GM21529 (cell line): ENCODE results near the gene GPR18.
A peak's percentile ranks its signal among the peaks of the same experiment; 100 is the strongest.
"Not testable (repeated sequence)": the region's sequence is repeated elsewhere in the genome, so short reads cannot be mapped to it uniquely, and the experiment has no call there.

ENCODE experiments used
- ATAC-seq: cut with Tn5 transposase; IDR thresholded peaks from one replicate; pipeline ENCODE4 v1.9.1; 2021; ENCODE audit not compliant: unreplicated experiment

GPR18 gene

GRCh38 chr13:99268822-99269221 lies 10.6 kb upstream of the GPR18 start:
- no peak for ATAC-seq

GRCh38 chr13:99267927-99268326 lies 9.7 kb upstream of the GPR18 start:
- no peak for ATAC-seq

GRCh38 chr13:99266827-99267226 lies 8.6 kb upstream of the GPR18 start:
- ATAC-seq = no peak

DNA sequence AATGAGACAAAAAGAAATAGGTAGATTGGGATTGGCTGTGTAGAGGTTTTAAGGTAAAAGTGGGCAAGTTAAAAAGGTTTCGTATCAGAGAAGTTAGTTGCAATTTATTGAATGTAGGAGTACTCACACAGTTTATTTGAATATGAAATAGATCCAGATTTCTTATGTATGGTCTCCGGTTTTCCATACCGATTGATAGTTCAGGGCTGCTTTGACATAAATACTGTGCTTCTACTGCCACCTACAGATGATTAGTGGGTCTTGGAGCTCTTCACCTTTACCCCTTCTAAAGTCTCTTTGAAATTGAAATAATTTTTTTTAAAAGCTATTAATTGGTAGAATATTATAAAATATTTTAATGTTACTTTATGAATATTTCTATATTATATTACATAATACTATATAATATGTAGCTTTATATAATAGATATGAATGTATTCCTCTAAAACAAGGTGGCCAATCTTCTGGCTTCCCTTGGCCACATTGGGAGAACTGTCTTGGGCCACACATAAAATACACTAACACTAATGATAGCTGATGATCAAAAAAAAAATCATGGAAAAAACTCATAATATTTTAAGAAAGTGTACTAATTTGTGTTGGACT lies 7.7 kb upstream of the GPR18 start:
- no peak for ATAC-seq

DNA sequence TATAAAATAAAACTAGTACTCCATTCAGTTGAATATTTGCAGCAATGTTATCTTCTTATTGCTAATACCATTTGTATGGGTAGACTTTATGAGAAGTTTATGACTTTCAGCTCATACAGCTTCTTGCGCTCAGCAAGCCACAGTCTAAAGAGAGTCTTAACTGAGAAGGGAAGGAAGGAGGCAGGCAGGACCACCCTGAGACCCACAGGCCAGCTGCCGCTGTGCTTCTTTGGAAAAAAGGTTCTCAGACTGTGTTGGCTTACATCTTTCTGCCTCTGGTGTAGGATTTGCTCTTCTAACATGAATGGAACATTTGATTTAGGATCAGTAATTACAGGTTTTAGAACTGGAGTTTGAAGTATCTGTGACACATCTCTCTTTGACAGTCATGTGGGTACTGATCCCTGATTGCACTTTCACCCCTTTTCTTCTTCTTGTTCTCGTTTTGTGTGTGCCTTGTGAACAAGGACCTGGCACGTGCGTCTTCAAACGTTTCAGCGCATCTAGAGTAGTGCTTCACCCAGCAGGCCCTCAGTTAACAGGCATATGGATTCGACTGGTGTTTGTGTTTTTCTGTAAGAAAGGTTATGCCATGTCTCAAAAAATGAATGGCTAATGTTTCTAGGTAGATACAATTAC lies 7.1 kb upstream of the GPR18 start:
- ATAC-seq = no peak

DNA sequence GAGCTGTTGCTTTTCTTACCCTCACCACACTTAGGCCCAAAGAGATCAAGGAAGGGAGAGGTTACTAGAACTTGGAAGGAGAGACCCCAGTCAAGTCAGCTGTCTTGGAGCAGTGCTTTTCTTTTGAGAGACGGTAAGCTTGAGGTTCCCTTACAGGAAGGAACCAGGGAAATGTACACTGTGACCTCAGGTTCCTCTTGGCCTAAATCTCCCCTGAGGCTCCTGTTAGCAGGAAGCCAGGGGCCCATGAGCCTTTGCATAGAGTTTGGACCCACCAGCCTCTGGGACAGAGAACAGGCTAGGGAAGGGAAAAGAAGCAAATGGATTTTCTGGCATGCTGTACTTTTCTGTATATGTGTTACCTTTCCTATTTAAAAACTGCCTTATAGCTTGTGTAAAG lies 5.9 kb upstream of the GPR18 start:
- no peak for ATAC-seq

- ATAC-seq = no peak
These were observed 5.1 kb upstream of the GPR18 start for GRCh38 chr13:99263126-99263785.

GRCh38 chr13:99261059-99261458 lies 2.9 kb upstream of the GPR18 start:
- no peak for ATAC-seq

GRCh38 chr13:99260216-99260615 lies 2.0 kb upstream of the GPR18 start:
- no peak for ATAC-seq

GRCh38 chr13:99258946-99259345 lies 767 bp upstream of the GPR18 start:
- ATAC-seq = peak; percentile 65

DNA sequence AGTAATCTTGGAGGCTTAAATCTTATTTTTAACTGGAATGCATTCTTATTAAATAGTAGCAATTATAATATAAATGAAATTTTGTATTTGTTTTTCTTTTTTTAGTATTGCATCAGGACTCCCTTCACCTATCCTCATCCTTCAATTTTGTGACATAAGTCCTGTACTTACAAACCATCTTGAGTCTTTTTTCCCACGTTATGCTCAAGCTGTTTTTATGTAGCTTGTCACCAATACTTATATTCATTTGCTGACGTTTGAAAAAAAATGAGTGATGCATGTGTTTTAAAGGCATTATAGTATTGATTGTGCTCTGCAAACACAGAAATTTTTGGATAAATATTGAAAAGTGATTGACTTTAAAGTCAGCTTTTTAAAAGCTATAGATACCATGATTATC lies 888 bp downstream of the GPR18 start:
- ATAC-seq = no peak

DNA sequence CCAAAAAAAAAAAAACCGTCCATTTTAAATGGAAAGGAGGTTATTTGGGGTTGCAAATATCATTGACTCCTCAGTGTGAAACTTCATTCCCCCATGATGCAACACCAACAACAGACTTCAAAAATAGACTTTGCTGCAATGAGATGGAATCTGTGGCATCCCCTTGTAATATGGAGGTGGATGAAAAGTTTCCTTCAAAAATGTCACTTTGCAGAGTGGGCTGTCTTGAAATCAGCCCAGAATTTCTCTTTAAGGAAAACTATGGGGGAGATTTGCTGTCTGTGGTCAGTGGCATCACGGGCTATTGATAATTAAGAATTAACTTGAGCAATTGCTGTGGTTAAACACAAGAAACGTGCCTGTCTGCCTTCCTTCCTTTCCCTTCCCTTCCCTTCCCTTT lies 1.5 kb downstream of the GPR18 start:
- ATAC-seq = no peak

DNA sequence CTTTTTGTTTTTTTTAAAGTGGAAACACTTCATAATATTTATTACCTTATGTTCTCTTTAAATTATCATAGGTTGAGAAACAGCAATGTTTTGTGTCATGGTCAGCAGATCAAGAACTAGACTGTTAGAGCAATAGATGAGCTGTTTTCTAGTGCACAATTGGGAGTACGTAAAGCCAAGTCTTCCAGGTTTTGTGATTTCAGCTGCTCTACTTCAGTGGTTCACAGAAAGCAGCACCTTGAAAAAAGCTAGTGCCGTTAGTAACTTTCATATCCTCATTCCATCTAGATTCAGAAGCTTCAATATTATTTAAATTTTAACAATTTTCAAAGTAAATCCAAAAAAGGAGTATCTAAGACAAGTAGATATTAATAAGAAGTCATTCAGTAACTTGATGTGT lies 1.9 kb downstream of the GPR18 start:
- ATAC-seq = no peak

- no peak for ATAC-seq
These were observed 2.9 kb downstream of the GPR18 start for GRCh38 chr13:99255271-99255670.

DNA sequence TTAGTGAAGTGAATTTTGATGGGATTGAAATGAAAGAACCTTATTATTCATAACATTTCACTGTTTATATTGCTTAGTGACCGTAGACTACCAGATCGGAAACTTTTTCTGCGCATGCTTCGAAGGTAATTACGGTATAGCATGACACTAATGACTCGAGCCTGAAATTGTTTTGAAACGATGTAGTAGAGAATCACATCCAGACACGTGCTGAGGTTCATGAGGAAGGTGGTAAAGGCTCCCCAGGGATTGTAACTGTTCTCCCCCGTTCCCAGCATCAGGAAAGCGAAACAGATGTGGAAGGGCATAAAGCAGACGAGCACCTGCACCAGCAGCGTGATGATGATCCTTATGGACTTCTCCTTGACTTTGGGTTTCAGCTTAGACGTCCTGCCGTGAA lies 3.3 kb downstream of the GPR18 start:
- no peak for ATAC-seq

DNA sequence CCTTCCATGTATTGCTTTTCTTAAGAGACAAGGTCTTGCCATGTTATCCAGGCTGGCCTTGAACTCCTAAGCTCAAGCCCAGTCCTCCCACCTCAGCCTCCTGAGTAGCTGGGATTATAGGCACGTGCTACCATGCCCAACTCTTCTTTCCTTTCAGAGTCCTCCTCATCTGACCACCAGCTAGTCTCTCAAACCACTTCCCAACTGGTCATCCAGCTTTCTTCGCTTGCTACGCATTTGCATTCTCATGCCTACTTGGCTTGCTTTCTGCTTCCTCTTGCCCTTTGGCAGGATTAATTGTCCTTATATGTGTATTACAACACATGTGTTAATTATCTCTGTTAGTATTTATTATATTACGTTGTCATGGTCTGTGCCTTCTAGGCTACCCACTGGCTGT lies 6.3 kb downstream of the GPR18 start:
- ATAC-seq = no peak

GRCh38 chr13:99250982-99251825 lies 7.0 kb downstream of the GPR18 start:
- ATAC-seq = no peak

- ATAC-seq = not testable (repeated sequence)
These were observed 8.6 kb downstream of the GPR18 start for GRCh38 chr13:99249606-99250005.

GRCh38 chr13:99249178-99249577 lies 9.0 kb downstream of the GPR18 start:
- ATAC-seq = not testable (repeated sequence)

DNA sequence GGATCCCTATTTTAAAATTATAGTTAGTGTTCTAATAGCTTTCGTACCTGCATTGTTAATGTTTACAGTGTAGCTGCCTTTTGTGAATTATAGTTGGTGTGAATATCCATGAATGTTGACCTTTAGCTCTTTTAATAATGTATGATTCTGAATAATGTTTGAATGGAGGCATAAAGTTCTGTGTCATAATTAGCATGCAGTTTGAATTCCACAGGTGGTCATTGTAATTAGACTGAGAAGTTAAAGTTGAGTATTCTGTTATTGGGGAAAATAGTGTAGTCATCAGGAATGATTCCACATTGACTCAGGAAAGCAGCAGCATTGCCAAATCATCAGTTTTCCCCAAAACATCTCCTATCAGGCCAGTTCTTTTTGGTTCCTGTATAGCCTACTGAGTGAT lies 12.1 kb downstream of the GPR18 start:
- ATAC-seq = no peak

GRCh38 chr13:99237981-99238662 lies 20.1 kb downstream of the GPR18 start:
- peak; percentile 80 for ATAC-seq
